ENCODE results near the gene MVB12B. TPM values are rescaled to one million over a fixed set of nuclear protein-coding genes. Genes with fewer than 3 reads are reported as not detected.

MVB12B gene
- total RNA-seq, 1 donor from 2014 or later: 22.2 TPM

GRCh38 chr9:126448865-126449577 is 122.4 kb downstream of the MVB12B start:
- peak; percentile 59 for DNase-seq (ENCODE audit: low spot score)

- DNase-seq (ENCODE audit: low spot score): peak; percentile 72
These were observed 123.4 kb downstream of the MVB12B start for GRCh38 chr9:126449725-126450667.

GRCh38 chr9:126450668-126451205 is 124.1 kb downstream of the MVB12B start:
- peak; percentile 77 for DNase-seq (ENCODE audit: low spot score)

GRCh38 chr9:126451316-126451885 is 124.8 kb downstream of the MVB12B start:
- no peak for DNase-seq (ENCODE audit: low spot score)

- DNase-seq (ENCODE audit: low spot score): peak; percentile 57
These were observed 125.5 kb downstream of the MVB12B start for GRCh38 chr9:126452106-126452505.

GRCh38 chr9:126453156-126453963 is 126.7 kb downstream of the MVB12B start:
- DNase-seq (ENCODE audit: low spot score): peak; percentile 62

- no peak for DNase-seq (ENCODE audit: low spot score)
These were observed 127.6 kb downstream of the MVB12B start for GRCh38 chr9:126454215-126454614.

GRCh38 chr9:126454795-126455194 is 128.2 kb downstream of the MVB12B start:
- DNase-seq (ENCODE audit: low spot score): peak; percentile 53

GRCh38 chr9:126456441-126457174 is 130.0 kb downstream of the MVB12B start:
- DNase-seq (ENCODE audit: low spot score): peak; percentile 41

- DNase-seq (ENCODE audit: low spot score): no peak
These were observed 130.5 kb downstream of the MVB12B start for GRCh38 chr9:126457175-126457547.

GRCh38 chr9:126457890-126458289 is 131.3 kb downstream of the MVB12B start:
- DNase-seq (ENCODE audit: low spot score): no peak

- no peak for DNase-seq (ENCODE audit: low spot score)
These were observed 132.5 kb downstream of the MVB12B start for GRCh38 chr9:126459126-126459525.

- peak; percentile 77 for DNase-seq (ENCODE audit: low spot score)
These were observed 132.9 kb downstream of the MVB12B start for GRCh38 chr9:126459546-126459945.

- DNase-seq (ENCODE audit: low spot score): peak; percentile 59
These were observed 133.6 kb downstream of the MVB12B start for GRCh38 chr9:126459965-126460843.

- peak; percentile 59 for DNase-seq (ENCODE audit: low spot score)
These were observed 134.4 kb downstream of the MVB12B start for GRCh38 chr9:126461029-126461428.

- DNase-seq (ENCODE audit: low spot score): peak; percentile 77
These were observed 135.0 kb downstream of the MVB12B start for GRCh38 chr9:126461608-126462007.

GRCh38 chr9:126462617-126463016 is 136.0 kb downstream of the MVB12B start:
- DNase-seq (ENCODE audit: low spot score): peak; percentile 73

GRCh38 chr9:126463426-126463825 is 136.8 kb downstream of the MVB12B start:
- DNase-seq (ENCODE audit: low spot score): no peak

Data from mesenteric fat pad (tissue), 1 donor.